ENCODE measurements around the gene CLIC6.

The CLIC6 gene

GRCh38 chr21:34728479-34728878 is 59.7 kb downstream of the CLIC6 start:
- DNase-seq (ENCODE audit: low spot score), result no peak

GRCh38 chr21:34730194-34730593 is 61.4 kb downstream of the CLIC6 start:
- no peak for DNase-seq (ENCODE audit: low spot score)

- no peak for DNase-seq (ENCODE audit: low spot score)
Observed at GRCh38 chr21:34730756-34731445, 62.1 kb downstream of the CLIC6 start.

GRCh38 chr21:34732388-34732821 is 63.6 kb downstream of the CLIC6 start:
- no peak for DNase-seq (ENCODE audit: low spot score)

GRCh38 chr21:34733852-34734251 is 65.1 kb downstream of the CLIC6 start:
- DNase-seq (ENCODE audit: low spot score), result no peak

- no peak for DNase-seq (ENCODE audit: low spot score)
Observed at GRCh38 chr21:34734696-34735095, 65.9 kb downstream of the CLIC6 start.

- no peak for DNase-seq (ENCODE audit: low spot score)
Observed at GRCh38 chr21:34736116-34736874, 67.5 kb downstream of the CLIC6 start.

- no peak for DNase-seq (ENCODE audit: low spot score)
Observed at GRCh38 chr21:34737115-34737514, 68.3 kb downstream of the CLIC6 start.

- DNase-seq (ENCODE audit: low spot score), result no peak
Observed at GRCh38 chr21:34740198-34740597, 71.4 kb downstream of the CLIC6 start.

- DNase-seq (ENCODE audit: low spot score), result no peak
Observed at GRCh38 chr21:34743285-34743684, 74.5 kb downstream of the CLIC6 start.

- no peak for DNase-seq (ENCODE audit: low spot score)
Observed at GRCh38 chr21:34743831-34744230, 75.0 kb downstream of the CLIC6 start.

- no peak for DNase-seq (ENCODE audit: low spot score)
Observed at GRCh38 chr21:34744801-34745200, 76.0 kb downstream of the CLIC6 start.

GRCh38 chr21:34745557-34746255 is 76.9 kb downstream of the CLIC6 start:
- peak; percentile 72 for DNase-seq (ENCODE audit: low spot score)

GRCh38 chr21:34748862-34749261 is 80.1 kb downstream of the CLIC6 start:
- no peak for DNase-seq (ENCODE audit: low spot score)

GRCh38 chr21:34754690-34755647 is 86.2 kb downstream of the CLIC6 start:
- no peak for DNase-seq (ENCODE audit: low spot score)

GRCh38 chr21:34761758-34762330 is 93.0 kb downstream of the CLIC6 start:
- no peak for DNase-seq (ENCODE audit: low spot score)

GRCh38 chr21:34762786-34763185 is 94.0 kb downstream of the CLIC6 start:
- DNase-seq (ENCODE audit: low spot score), result no peak

- no peak for DNase-seq (ENCODE audit: low spot score)
Observed at GRCh38 chr21:34764715-34765284, 96.0 kb downstream of the CLIC6 start.

- DNase-seq (ENCODE audit: low spot score), result no peak
Observed at GRCh38 chr21:34765619-34766018, 96.8 kb downstream of the CLIC6 start.

- no peak for DNase-seq (ENCODE audit: low spot score)
Observed at GRCh38 chr21:34766862-34767261, 98.1 kb downstream of the CLIC6 start.
